HUES6 (cell line): ENCODE data around the gene PPM1A.

Source experiments
- H3K27ac ChIP-seq: 2 replicates; pipeline ENCODE4 v1.7.0; 2013; ENCODE audit warnings: low read depth, mild to moderate bottlenecking, low read length, inconsistent platforms
- H3K27me3 ChIP-seq: 2 replicates; pipeline ENCODE4 v1.6.1; 2013; ENCODE audit warnings: low read length; ENCODE audit not compliant: control insufficient read depth, insufficient read depth
- H3K36me3 ChIP-seq: 2 replicates; pipeline ENCODE4 v1.6.1; 2013; ENCODE audit warnings: low read length; ENCODE audit not compliant: control insufficient read depth, insufficient read depth
- H3K4me1 ChIP-seq: 2 replicates; pipeline ENCODE4 v1.6.1; 2013; ENCODE audit warnings: low read length; ENCODE audit not compliant: control insufficient read depth, insufficient read depth
- H3K4me3 ChIP-seq: 2 replicates; pipeline ENCODE4 v1.5.1; 2013; ENCODE audit warnings: low read depth, low read length
- H3K9ac ChIP-seq: one replicate; pipeline ENCODE4 v1.6.1; 2013; ENCODE audit warnings: mild to moderate bottlenecking, low read length
- H3K9me3 ChIP-seq: 2 replicates; pipeline ENCODE4 v1.6.1; 2013; ENCODE audit warnings: low read depth, low read length; ENCODE audit not compliant: control insufficient read depth, insufficient read depth

Gene PPM1A

DNA sequence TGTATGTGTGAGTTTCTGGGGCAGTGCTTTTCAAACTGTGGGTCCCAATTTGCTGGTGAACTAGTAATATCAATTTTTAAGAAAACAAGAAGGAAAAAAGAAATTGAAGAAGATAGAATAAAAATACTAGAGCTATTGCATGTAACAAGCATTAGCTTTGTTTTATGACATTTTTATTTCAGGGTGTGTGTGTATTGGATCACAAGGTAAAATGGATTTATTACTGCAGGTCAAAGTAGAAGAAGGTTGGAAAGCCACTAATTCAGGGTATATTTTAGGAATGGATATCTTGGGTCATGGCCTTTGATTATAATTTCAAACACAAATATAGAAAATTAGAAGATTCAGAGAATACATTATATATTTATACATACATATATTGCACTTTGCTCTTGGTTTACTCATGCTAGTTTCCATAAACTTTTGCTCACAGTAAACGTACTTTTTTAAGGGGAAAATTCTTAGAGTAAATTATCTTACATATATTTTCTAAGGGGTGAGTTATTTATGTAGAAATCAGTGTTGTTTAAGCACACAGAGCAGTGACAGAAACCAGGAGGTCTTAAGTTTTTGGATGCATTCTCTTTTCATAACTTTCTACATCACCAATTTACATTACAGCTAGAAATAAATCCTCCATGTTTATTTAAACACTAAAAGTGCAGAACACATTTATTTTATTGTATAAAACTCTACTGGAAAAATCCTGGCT, 34.5 kb upstream of the PPM1A start:
- peaks cover 7% of the 10 kb centered on the region for H3K4me1 ChIP-seq
- H3K4me3 ChIP-seq = no peak overlapping the region
- no peaks in the 10 kb centered on the region for H3K27me3 ChIP-seq
- H3K9me3 ChIP-seq = no peaks in the 10 kb centered on the region
- H3K27ac ChIP-seq = no peak overlapping the region
- no peaks in the 10 kb centered on the region for H3K36me3 ChIP-seq
- H3K9ac ChIP-seq = no peak overlapping the region

DNA sequence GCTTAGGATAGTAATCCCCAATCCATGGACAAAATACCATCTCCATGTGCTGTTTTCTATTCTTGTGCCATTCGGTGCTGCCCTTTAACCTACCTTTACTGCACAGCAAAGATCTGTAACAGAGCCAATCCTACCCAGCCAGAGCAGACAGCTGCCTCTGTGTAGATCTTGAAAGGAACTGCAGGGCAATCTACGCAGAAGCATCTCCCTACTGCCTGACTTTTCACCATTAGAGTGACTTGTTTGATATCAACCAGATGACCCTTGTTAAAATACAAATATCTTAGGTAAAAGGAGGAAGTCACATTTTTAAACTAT, 33.9 kb upstream of the PPM1A start:
- peaks cover 7% of the 10 kb centered on the region for H3K4me1 ChIP-seq
- no peaks in the 10 kb centered on the region for H3K27me3 ChIP-seq
- H3K36me3 ChIP-seq = no peaks in the 10 kb centered on the region

GRCh38 chr14:60215520-60216420, 33.3 kb upstream of the PPM1A start:
- H3K27ac ChIP-seq = no peak overlapping the region
- H3K4me3 ChIP-seq = no peak overlapping the region
- H3K36me3 ChIP-seq = no peaks in the 10 kb centered on the region
- H3K27me3 ChIP-seq = no peaks in the 10 kb centered on the region
- no peak overlapping the region for H3K9ac ChIP-seq
- H3K9me3 ChIP-seq = no peaks in the 10 kb centered on the region
- peaks cover 7% of the 10 kb centered on the region for H3K4me1 ChIP-seq

More for the DNA sequence above, 33.9 kb upstream of the PPM1A start:
- Histone ChIP-seq H3K27ac (no peak overlapping the region), H3K9ac (no peak overlapping the region), H3K9me3 (no peaks in the 10 kb centered on the region), H3K4me3 (no peak overlapping the region)

DNA sequence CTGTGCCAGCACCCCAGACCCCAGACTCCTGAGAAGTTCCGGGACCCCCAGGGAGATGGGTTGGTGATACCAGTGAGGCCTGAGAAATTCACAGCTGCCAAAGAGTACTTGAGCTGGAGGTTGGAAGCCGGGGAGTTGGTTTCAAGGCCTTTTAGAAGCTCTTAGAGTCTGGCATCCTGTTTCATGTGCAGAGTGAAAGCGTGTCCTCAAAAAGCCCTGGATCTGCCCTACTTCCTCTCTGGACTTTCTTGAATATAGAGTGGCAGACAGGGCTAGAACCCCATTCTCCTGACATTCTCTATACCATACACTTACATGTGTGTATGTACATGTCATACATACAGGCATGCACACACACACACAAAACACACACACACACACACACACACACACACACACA, 31.3 kb upstream of the PPM1A start:
- no peak overlapping the region for H3K4me3 ChIP-seq
- no peaks in the 10 kb centered on the region for H3K27me3 ChIP-seq
- no peak overlapping the region for H3K27ac ChIP-seq
- H3K36me3 ChIP-seq = no peaks in the 10 kb centered on the region
- no peak overlapping the region for H3K9ac ChIP-seq
- H3K4me1 ChIP-seq = peaks cover under 1% of the 10 kb centered on the region
- no peaks in the 10 kb centered on the region for H3K9me3 ChIP-seq

DNA sequence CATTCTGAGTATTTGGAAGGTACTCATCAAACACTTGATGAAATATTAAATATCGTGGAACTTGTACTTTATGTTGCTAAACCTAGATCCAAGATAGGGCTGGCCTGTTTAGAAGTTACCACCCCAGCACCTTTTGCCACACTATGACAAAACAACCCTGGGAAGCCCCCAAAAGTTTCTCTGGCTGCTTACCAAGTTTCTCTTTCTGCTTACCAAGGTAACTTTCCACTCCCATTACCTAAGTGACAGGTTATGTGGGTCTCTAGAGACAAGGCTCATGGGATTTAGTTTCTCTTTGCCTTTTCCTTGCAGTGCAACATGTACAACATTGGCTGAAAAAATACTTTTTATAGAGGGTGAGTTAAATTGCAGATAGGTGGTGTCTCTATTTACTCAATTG, 28.9 kb upstream of the PPM1A start:
- Histone ChIP-seq H3K27ac (no peak overlapping the region), H3K9me3 (no peaks in the 10 kb centered on the region), H3K4me1 (peaks cover 3% of the 10 kb centered on the region), H3K9ac (no peak overlapping the region), H3K36me3 (no peaks in the 10 kb centered on the region), H3K4me3 (no peak overlapping the region), H3K27me3 (no peaks in the 10 kb centered on the region)

GRCh38 chr14:60220917-60221316, 28.1 kb upstream of the PPM1A start:
- H3K9me3 ChIP-seq = no peaks in the 10 kb centered on the region
- no peak overlapping the region for H3K4me3 ChIP-seq
- H3K4me1 ChIP-seq = peaks cover 3% of the 10 kb centered on the region; the same call in 1 of the 2 replicates
- H3K9ac ChIP-seq = no peak overlapping the region
- H3K27me3 ChIP-seq = no peaks in the 10 kb centered on the region
- H3K27ac ChIP-seq = no peak overlapping the region
- no peaks in the 10 kb centered on the region for H3K36me3 ChIP-seq

DNA sequence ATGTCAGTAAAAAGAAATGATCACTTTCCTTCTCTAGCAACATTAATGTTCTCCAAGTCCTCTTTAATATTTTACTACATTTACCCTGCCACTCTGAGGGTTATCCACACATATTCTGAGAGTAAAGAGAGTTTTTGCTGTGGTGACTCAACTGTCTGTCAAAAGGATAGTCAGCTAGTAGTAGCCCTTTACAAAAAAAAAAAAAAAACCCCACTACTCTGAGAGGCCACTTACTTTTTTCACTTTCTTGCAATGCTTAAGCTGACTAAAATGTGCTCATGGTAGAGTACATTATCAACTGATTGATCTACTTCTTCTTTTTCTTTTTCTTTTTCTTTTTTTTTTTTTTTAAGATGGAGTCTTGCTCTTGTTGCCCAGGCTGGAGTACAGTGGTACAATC, 27.6 kb upstream of the PPM1A start:
- Histone ChIP-seq H3K9ac (no peak overlapping the region), H3K4me3 (no peak overlapping the region), H3K36me3 (no peaks in the 10 kb centered on the region), H3K27ac (no peak overlapping the region), H3K27me3 (no peaks in the 10 kb centered on the region), H3K9me3 (no peaks in the 10 kb centered on the region), H3K4me1 (peaks cover 3% of the 10 kb centered on the region; the same call in 1 of the 2 replicates)

- Histone ChIP-seq H3K36me3 (no peaks in the 10 kb centered on the region), H3K9me3 (no peaks in the 10 kb centered on the region), H3K27ac (no peak overlapping the region), H3K9ac (no peak overlapping the region), H3K4me3 (no peak overlapping the region), H3K4me1 (peaks cover 3% of the 10 kb centered on the region; the same call in 1 of the 2 replicates), H3K27me3 (no peaks in the 10 kb centered on the region)
Observed at GRCh38 chr14:60222820-60223219, 26.2 kb upstream of the PPM1A start.

DNA sequence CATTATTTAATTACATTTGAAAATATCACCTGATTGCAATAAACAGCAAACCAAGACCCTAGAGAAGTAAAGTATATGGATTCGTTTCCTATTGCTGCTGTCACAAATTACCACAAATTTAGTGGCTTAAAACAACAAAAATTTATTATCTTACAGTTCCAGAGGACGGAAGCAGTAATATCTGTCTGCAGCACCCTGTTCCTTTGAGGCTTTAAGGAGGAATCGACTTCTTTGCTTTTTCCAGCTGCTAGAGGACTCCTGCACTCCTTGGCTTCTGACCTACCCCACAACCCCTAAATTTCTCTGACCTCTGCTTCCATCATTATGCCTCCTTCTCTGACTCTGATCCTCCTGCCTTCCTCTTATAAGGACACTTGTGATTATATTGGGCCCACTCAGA, 23.8 kb upstream of the PPM1A start:
- no peak overlapping the region for H3K4me3 ChIP-seq
- H3K36me3 ChIP-seq = no peaks in the 10 kb centered on the region
- H3K27ac ChIP-seq = no peak overlapping the region
- no peaks in the 10 kb centered on the region for H3K27me3 ChIP-seq
- no peaks in the 10 kb centered on the region for H3K9me3 ChIP-seq
- H3K4me1 ChIP-seq = peaks cover 3% of the 10 kb centered on the region; the same call in 1 of the 2 replicates
- H3K9ac ChIP-seq = no peak overlapping the region

- no peak overlapping the region for H3K27ac ChIP-seq
- H3K4me1 ChIP-seq = peaks cover 3% of the 10 kb centered on the region; the same call in 1 of the 2 replicates
- H3K36me3 ChIP-seq = no peaks in the 10 kb centered on the region
- H3K9me3 ChIP-seq = no peaks in the 10 kb centered on the region
- no peak overlapping the region for H3K9ac ChIP-seq
- H3K27me3 ChIP-seq = no peaks in the 10 kb centered on the region
- no peak overlapping the region for H3K4me3 ChIP-seq
Observed at GRCh38 chr14:60226298-60226697, 22.7 kb upstream of the PPM1A start.

- 0 out of 2 replicates have a peak, but pooled peaks cover 3% of the 10 kb centered on the region for H3K4me1 ChIP-seq
- no peak overlapping the region for H3K9ac ChIP-seq
- no peaks in the 10 kb centered on the region for H3K36me3 ChIP-seq
- H3K27me3 ChIP-seq = no peaks in the 10 kb centered on the region
- no peaks in the 10 kb centered on the region for H3K9me3 ChIP-seq
- H3K27ac ChIP-seq = no peak overlapping the region
- H3K4me3 ChIP-seq = no peak overlapping the region
Observed at GRCh38 chr14:60227291-60227690, 21.7 kb upstream of the PPM1A start.
